Left ventricle myocardium inferior (tissue), 1 donor: Measurements from ENCODE around the gene CAPN5. TPM values are rescaled to one million over a fixed set of nuclear protein-coding genes. Genes with fewer than 3 reads are reported as not detected.

Experiments used
- DNase-seq: peaks from one replicate; pipeline ENCODE4 v3.0.0-alpha.2; 2020
- H3K27ac ChIP-seq: fragments of 200-600 bp; replicated peaks from 2 replicates; pipeline ENCODE4 v1.8.0; 2021
- H3K27me3 ChIP-seq: fragments of 200-600 bp; 2 replicates; pipeline ENCODE4 v1.8.0; 2021; ENCODE audit warnings: low read depth
- H3K36me3 ChIP-seq: fragments of 200-600 bp; 2 replicates; pipeline ENCODE4 v1.8.0; 2021
- H3K4me1 ChIP-seq: fragments of 200-600 bp; 2 replicates; pipeline ENCODE4 v1.8.0; 2021
- H3K4me3 ChIP-seq: fragments of 200-600 bp; 2 replicates; pipeline ENCODE4 v1.8.0; 2021; ENCODE audit warnings: mild to moderate bottlenecking, moderate library complexity
- H3K9me3 ChIP-seq: fragments of 200-600 bp; replicated peaks from 2 replicates; pipeline ENCODE4 v1.8.0; 2021
- intact Hi-C: fragments of 100-400 bp; cut with micrococcal nuclease; formaldehyde crosslinking; loops from one replicate; pipeline ENCODE4 v1.11.0; 2022
- total RNA-seq: library from RNA; stranded (reverse); fragmentation: NEBNext Ultra II Directional; extraction: Animal tissue kit (Norgen Biotek cat#: 25700); gene quantifications from one replicate; pipeline ENCODE4 v1.2.1, GENCODE V29; 2021
- TF ChIP-seq, protein P1 (sequence below): fragments of 200-600 bp; IDR thresholded peaks from 2 replicates; pipeline ENCODE4 v1.8.0; 2021; ENCODE audit warnings: antibody characterized with exemption, mild to moderate bottlenecking, borderline replicate concordance
- donor health status: DM: no; HTN: yes; CAD: no; lungs with severe emphysema.

The CAPN5 gene
- total RNA-seq, 1 donor from 2014 or later: 2.3 TPM

DNA sequence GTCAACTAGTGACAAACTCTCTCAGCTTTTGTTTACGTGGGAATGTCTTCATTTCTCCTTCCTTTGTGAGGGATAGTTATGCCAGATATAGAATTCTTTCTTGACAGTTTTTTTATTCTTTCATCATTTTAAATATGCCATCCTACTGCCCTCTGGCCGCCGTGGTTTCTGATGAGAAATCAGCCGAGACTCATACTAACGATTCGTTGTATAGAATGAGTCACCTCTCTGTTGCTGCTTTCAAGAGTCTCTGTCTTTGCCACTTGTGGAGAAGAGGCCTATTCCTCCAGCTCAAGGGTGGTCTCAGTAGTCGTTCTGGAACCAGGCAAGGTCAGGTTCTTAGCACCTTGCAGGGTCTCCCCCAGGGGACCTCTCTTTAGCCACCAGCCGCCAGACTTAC is 69.3 kb downstream of the CAPN5 start:
- TF ChIP-seq, protein P1, sequence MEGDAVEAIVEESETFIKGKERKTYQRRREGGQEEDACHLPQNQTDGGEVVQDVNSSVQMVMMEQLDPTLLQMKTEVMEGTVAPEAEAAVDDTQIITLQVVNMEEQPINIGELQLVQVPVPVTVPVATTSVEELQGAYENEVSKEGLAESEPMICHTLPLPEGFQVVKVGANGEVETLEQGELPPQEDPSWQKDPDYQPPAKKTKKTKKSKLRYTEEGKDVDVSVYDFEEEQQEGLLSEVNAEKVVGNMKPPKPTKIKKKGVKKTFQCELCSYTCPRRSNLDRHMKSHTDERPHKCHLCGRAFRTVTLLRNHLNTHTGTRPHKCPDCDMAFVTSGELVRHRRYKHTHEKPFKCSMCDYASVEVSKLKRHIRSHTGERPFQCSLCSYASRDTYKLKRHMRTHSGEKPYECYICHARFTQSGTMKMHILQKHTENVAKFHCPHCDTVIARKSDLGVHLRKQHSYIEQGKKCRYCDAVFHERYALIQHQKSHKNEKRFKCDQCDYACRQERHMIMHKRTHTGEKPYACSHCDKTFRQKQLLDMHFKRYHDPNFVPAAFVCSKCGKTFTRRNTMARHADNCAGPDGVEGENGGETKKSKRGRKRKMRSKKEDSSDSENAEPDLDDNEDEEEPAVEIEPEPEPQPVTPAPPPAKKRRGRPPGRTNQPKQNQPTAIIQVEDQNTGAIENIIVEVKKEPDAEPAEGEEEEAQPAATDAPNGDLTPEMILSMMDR: no peak
- intact Hi-C loops: no loop called here
- Histone ChIP-seq H3K4me3 (no peak overlapping the region), H3K9me3 (no peaks in the 10 kb centered on the region), H3K27ac (no peak overlapping the region), H3K36me3 (no peaks in the 10 kb centered on the region), H3K27me3 (peaks cover 14% of the 10 kb centered on the region), H3K4me1 (peaks cover 46% of the 10 kb centered on the region)
- no peak for DNase-seq

DNA sequence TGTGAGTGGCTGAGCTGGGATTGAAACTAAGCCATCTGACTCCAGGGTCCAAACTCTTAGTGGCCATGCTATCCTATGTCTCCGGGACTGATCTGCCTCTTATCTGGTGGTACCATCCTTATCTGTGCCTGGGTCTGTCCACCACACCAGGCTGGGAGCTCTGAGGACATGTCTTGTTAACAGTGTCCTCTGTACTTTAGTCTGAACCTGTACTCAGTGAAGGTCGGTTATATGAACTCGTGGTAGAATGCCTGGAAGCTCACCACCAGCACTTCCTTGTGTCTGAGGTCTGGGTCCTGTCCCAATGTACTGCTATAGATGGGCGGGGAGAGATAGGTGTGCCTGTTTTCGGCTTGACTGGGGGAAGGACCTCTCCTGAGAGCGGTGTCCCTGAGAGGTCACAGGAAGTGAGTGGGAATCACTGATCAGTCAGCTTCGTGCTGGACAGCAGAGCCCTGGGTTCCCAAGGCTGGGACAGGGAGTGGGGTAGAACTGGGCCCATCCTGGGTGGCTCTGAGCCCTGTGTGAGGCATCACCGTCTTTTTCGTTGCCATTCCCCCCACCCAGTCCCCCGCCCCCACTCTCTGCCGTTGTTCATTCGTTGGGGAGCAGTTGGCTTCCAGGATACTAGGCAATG is 70.1 kb downstream of the CAPN5 start:
- Histone ChIP-seq H3K9me3 (no peaks in the 10 kb centered on the region), H3K27ac (no peak overlapping the region), H3K4me1 (peaks cover 37% of the 10 kb centered on the region), H3K36me3 (no peaks in the 10 kb centered on the region), H3K27me3 (peaks cover 14% of the 10 kb centered on the region), H3K4me3 (no peak overlapping the region)
- TF ChIP-seq, protein P1: no peak
- intact Hi-C loops: no loop called here
- DNase-seq: no peak

DNA sequence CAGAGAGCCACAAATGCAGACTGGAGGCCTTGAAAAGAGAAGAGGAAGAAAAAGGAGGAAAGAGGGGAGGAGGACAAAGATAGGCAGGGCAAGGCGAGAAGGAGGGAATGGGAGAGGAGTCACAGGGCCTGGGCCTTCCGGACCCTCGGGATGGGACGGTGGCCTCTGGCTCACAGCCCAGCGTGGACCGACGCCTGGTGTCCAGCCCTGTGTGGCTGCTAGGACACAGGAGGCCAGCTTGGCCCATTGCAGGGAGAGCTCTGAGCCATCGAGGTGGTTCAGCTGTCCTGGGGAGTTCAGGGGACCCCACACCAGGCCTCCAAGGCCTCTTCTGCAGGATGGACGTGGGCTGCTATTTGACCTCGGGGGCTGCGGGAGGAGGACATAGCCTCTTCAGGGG is 70.7 kb downstream of the CAPN5 start:
- Histone ChIP-seq H3K27me3 (peaks cover 14% of the 10 kb centered on the region), H3K36me3 (no peaks in the 10 kb centered on the region), H3K9me3 (no peaks in the 10 kb centered on the region), H3K4me3 (no peak overlapping the region), H3K4me1 (peaks cover 34% of the 10 kb centered on the region), H3K27ac (no peak overlapping the region)
- DNase-seq: no peak
- intact Hi-C loops: no loop called here
- TF ChIP-seq, protein P1: no peak

DNA sequence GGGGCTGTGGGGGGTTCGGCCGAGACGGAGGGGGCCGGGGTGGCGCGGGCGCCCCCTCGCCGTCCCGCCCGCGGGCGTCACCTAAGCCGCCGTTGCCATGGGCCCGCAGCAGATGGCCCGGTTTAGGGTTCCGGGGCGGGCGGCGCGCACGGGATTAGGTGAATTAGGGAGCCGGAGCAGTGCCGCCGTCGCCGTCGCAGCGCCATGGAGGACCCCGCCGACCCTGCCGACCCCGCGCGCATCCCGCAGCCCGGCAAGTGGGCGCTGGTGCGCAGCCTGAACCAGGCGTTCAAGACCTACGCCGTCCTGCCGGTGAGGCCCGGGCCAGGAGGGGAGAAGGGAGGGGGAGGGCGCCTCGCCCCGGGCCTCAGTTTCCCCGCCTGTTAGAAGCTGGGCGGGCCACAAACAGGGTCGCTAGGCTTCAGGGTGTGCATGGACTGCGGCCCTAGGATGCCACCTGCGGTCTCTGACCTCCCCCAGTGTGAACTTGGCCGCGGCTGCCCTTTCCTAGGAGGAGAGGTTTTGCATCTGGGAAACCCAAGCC is 71.4 kb downstream of the CAPN5 start:
- peak overlapping the region; percentile 15 for H3K4me3 ChIP-seq

DNA sequence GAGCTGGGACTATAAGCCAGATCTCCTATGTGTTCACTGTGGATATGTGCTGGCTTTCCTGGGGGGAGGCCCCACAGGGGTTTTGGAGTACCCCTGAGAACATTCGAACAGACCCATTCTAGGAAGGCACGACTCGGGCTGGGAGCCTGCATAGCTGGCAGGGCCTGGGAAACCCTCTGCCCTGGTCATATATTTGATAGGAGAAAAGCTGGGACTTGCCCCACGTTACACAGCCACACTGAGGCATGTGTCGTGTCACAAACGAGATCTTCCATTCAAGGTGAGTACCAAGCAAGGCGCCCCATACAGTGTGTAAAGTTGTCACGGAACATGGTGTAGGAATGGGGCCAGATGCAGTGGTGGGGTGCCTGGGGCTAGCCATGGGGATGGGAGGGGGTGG is 72.4 kb downstream of the CAPN5 start:
- Histone ChIP-seq H3K9me3 (no peaks in the 10 kb centered on the region), H3K4me3 (no peak overlapping the region), H3K27ac (peak overlapping the region; percentile 75), H3K36me3 (no peaks in the 10 kb centered on the region), H3K4me1 (peaks cover 34% of the 10 kb centered on the region), H3K27me3 (peaks cover 14% of the 10 kb centered on the region)
- intact Hi-C loops: no loop called here
- TF ChIP-seq, protein P1: no peak
- no peak for DNase-seq

More for the DNA sequence above, 71.4 kb downstream of the CAPN5 start:
- DNase-seq: no peak
- Histone ChIP-seq H3K4me1 (peaks cover 34% of the 10 kb centered on the region), H3K9me3 (no peaks in the 10 kb centered on the region), H3K36me3 (no peaks in the 10 kb centered on the region), H3K27ac (peak overlapping the region; percentile 10), H3K27me3 (peaks cover 14% of the 10 kb centered on the region)
- intact Hi-C loops: no loop called here
- TF ChIP-seq, protein P1: no peak
